CD4-positive, CD25-positive, alpha-beta regulatory T cell (primary cell): ENCODE data around the gene KRTAP1-1. TPM values are rescaled to one million over a fixed set of nuclear protein-coding genes. Genes with fewer than 3 reads are reported as not detected.
"Not testable (repeated sequence)": the region's sequence is repeated elsewhere in the genome, so short reads cannot be mapped to it uniquely, and the experiment has no call there.

Experiments used
- ATAC-seq, 2 donors: fragments of 150-1000 bp; cut with Tn5 transposase; one replicate each; pipeline ENCODE4 v1.10.0; 2021; ENCODE audit warnings: low read depth in 2 of 2, moderate number of reproducible peaks in 2 of 2, moderate library complexity in 1 of 2
- DNase-seq, 3 donors: peaks; one replicate each; pipeline versions ENCODE4 v3.0.0 to v3.0.0-alpha.2; 2012 to 2022; ENCODE audit warnings: mixed read lengths in 1 of 3
- H3K27ac ChIP-seq: one replicate; pipeline ENCODE4 v1.7.0; 2013; ENCODE audit warnings: mild to moderate bottlenecking, low read length; ENCODE audit not compliant: insufficient read depth, poor library complexity, severe bottlenecking
- H3K27me3 ChIP-seq: one replicate; pipeline ENCODE4 v1.7.0; 2013; ENCODE audit warnings: low read length; ENCODE audit not compliant: control insufficient read depth, insufficient read depth
- H3K36me3 ChIP-seq: one replicate; pipeline ENCODE4 v1.7.0; 2013; ENCODE audit warnings: mild to moderate bottlenecking, low read length, moderate library complexity; ENCODE audit not compliant: control insufficient read depth, insufficient read depth
- H3K4me1 ChIP-seq: 2 replicates; pipeline ENCODE4 v1.7.0; 2013; ENCODE audit warnings: mild to moderate bottlenecking, low read length; ENCODE audit not compliant: insufficient read depth, control insufficient read depth, poor library complexity, severe bottlenecking
- H3K4me3 ChIP-seq: one replicate; pipeline ENCODE4 v1.7.0; 2013; ENCODE audit warnings: low read depth, mild to moderate bottlenecking, low read length, moderate library complexity
- H3K9me3 ChIP-seq, 2 experiments: 1 replicate in 1 of 2; 2 replicates in 1 of 2; pipeline ENCODE4 v1.7.0; 2013; ENCODE audit warnings: low read length in 2 of 2, mild to moderate bottlenecking in 1 of 2, moderate library complexity in 1 of 2; ENCODE audit not compliant: control insufficient read depth in 2 of 2
- H3K27ac Mint-ChIP-seq, 3 donors: one replicate each; pipeline ENCODE4 v1.8.0; 2020 to 2022; ENCODE audit warnings: mild to moderate bottlenecking in 3 of 3, mixed read lengths in 3 of 3, moderate library complexity in 2 of 3
- H3K27me3 Mint-ChIP-seq: one replicate; pipeline ENCODE4 v1.8.0; 2022; ENCODE audit warnings: mild to moderate bottlenecking, mixed read lengths
- H3K36me3 Mint-ChIP-seq: one replicate; pipeline ENCODE4 v1.8.0; 2020; ENCODE audit warnings: mixed read lengths
- H3K4me1 Mint-ChIP-seq, 4 donors: one replicate each; pipeline ENCODE4 v1.8.0; 2020 to 2022; ENCODE audit warnings: mixed read lengths in 4 of 4, mild to moderate bottlenecking in 1 of 4
- H3K4me3 Mint-ChIP-seq, 4 donors: one replicate each; pipeline ENCODE4 v1.8.0; 2020 to 2022; ENCODE audit warnings: mild to moderate bottlenecking in 4 of 4, mixed read lengths in 4 of 4, moderate library complexity in 3 of 4
- H3K9me3 Mint-ChIP-seq, 7 donors: one replicate each; pipeline ENCODE4 v1.8.0; 2020 to 2022; ENCODE audit warnings: mixed read lengths in 7 of 7, mild to moderate bottlenecking in 3 of 7, moderate library complexity in 2 of 7
- polyA plus RNA-seq, 4 donors: library from polyadenylated mRNA; unstranded; fragments of 300-500 nt; fragmentation: Illumina TruSeq; gene quantifications; one replicate each; pipeline ENCODE4 v1.2.3, GENCODE V29; 2021
- total RNA-seq: library from RNA; stranded (reverse); gene quantifications from one replicate; pipeline ENCODE4 v1.2.3, GENCODE V29; 2022

Gene KRTAP1-1
- total and polyA plus RNA-seq, 5 donors from 2014 or later = not detected

- DNase-seq = no peak
- H3K27me3 Mint-ChIP-seq = peaks cover 26% of the 10 kb centered on the region
- Histone ChIP-seq H3K36me3 (no peaks in the 10 kb centered on the region), H3K9me3 (peaks cover 0 to 3% of the 10 kb centered on the region in 2 experiments), H3K4me1 (no peaks in the 10 kb centered on the region), H3K27me3 (peaks cover 6% of the 10 kb centered on the region), H3K27ac (no peak overlapping the region), H3K4me3 (no peak overlapping the region)
- no peak overlapping the region for H3K27ac Mint-ChIP-seq
- ATAC-seq = no peak
- H3K4me3 Mint-ChIP-seq = no peak overlapping the region
- no peaks in the 10 kb centered on the region for H3K36me3 Mint-ChIP-seq
- no peaks in the 10 kb centered on the region for H3K4me1 Mint-ChIP-seq
- peaks cover 0 to 7% (median 2%) of the 10 kb centered on the region in 7 donors for H3K9me3 Mint-ChIP-seq
Measured at GRCh38 chr17:41054025-41054424, 12.8 kb upstream of the KRTAP1-1 start.

- H3K4me1 ChIP-seq = no peaks in the 10 kb centered on the region
- H3K27ac Mint-ChIP-seq = no peak overlapping the region
- H3K27me3 ChIP-seq = peaks cover 8% of the 10 kb centered on the region
- no peak overlapping the region for H3K27ac ChIP-seq
- H3K4me3 ChIP-seq = no peak overlapping the region
- H3K36me3 ChIP-seq = no peaks in the 10 kb centered on the region
- H3K9me3 ChIP-seq = peaks cover 0 to 2% of the 10 kb centered on the region in 2 experiments
- no peaks in the 10 kb centered on the region for H3K36me3 Mint-ChIP-seq
- no peak overlapping the region for H3K4me3 Mint-ChIP-seq
- no peak for ATAC-seq
- no peaks in the 10 kb centered on the region for H3K4me1 Mint-ChIP-seq
- H3K9me3 Mint-ChIP-seq = peaks cover 0 to 5% (median under 1%) of the 10 kb centered on the region in 7 donors
- peaks cover 27% of the 10 kb centered on the region for H3K27me3 Mint-ChIP-seq
- no peak for DNase-seq
Measured at GRCh38 chr17:41052566-41052965, 11.3 kb upstream of the KRTAP1-1 start.

GRCh38 chr17:41049110-41049509, 7.9 kb upstream of the KRTAP1-1 start:
- H3K9me3 ChIP-seq = no peaks in the 10 kb centered on the region
- peaks cover 6% of the 10 kb centered on the region for H3K27me3 ChIP-seq
- H3K36me3 Mint-ChIP-seq = no peaks in the 10 kb centered on the region
- peaks cover 0 to 2% (median 0%) of the 10 kb centered on the region in 7 donors for H3K9me3 Mint-ChIP-seq
- H3K4me3 Mint-ChIP-seq = no peak overlapping the region
- H3K27ac ChIP-seq = no peak overlapping the region
- H3K36me3 ChIP-seq = no peaks in the 10 kb centered on the region
- H3K27me3 Mint-ChIP-seq = peaks cover 32% of the 10 kb centered on the region
- H3K4me3 ChIP-seq = no peak overlapping the region
- H3K4me1 ChIP-seq = no peaks in the 10 kb centered on the region
- no peaks in the 10 kb centered on the region for H3K4me1 Mint-ChIP-seq
- DNase-seq (no peak), ATAC-seq (no peak)
- no peak overlapping the region for H3K27ac Mint-ChIP-seq

GRCh38 chr17:41048441-41048840, 7.2 kb upstream of the KRTAP1-1 start:
- Mint-ChIP-seq H3K9me3 (peaks cover 0 to 4% (median 3%) of the 10 kb centered on the region in 7 donors), H3K27ac (no peak overlapping the region), H3K36me3 (no peaks in the 10 kb centered on the region), H3K4me1 (no peaks in the 10 kb centered on the region), H3K4me3 (no peak overlapping the region), H3K27me3 (peaks cover 37% of the 10 kb centered on the region)
- Histone ChIP-seq H3K27ac (no peak overlapping the region), H3K27me3 (peaks cover 9% of the 10 kb centered on the region), H3K9me3 (peaks cover 0 to 5% of the 10 kb centered on the region in 2 experiments), H3K36me3 (no peaks in the 10 kb centered on the region), H3K4me1 (no peaks in the 10 kb centered on the region), H3K4me3 (no peak overlapping the region)
- DNase-seq (no peak), ATAC-seq (no peak)

- H3K27ac ChIP-seq, H3K4me1 ChIP-seq, ATAC-seq, H3K36me3 Mint-ChIP-seq, H3K4me3 Mint-ChIP-seq, H3K9me3 ChIP-seq, H3K4me3 ChIP-seq, H3K4me1 Mint-ChIP-seq, H3K9me3 Mint-ChIP-seq, H3K27ac Mint-ChIP-seq, H3K36me3 ChIP-seq, DNase-seq: not testable (repeated sequence)
- peaks cover 11% of the 10 kb centered on the region for H3K27me3 ChIP-seq
- H3K27me3 Mint-ChIP-seq = peaks cover 45% of the 10 kb centered on the region
Measured at GRCh38 chr17:41046735-41047465, 5.7 kb upstream of the KRTAP1-1 start, which contains the start of gene KRTAP2-1. KRTAP2-1 (minus strand) TSS chr17:41047316; CDS start chr17:41047267, 49 bp downstream.

- Mint-ChIP-seq H3K36me3 (no peaks in the 10 kb centered on the region), H3K27me3 (peaks cover 43% of the 10 kb centered on the region), H3K9me3 (peaks cover 0 to 6% (median 4%) of the 10 kb centered on the region in 7 donors), H3K4me1 (no peaks in the 10 kb centered on the region), H3K27ac (no peak overlapping the region), H3K4me3 (no peak overlapping the region)
- H3K9me3 ChIP-seq = peaks cover 5 to 9% of the 10 kb centered on the region in 2 experiments
- no peak for DNase-seq
- H3K27ac ChIP-seq = no peak overlapping the region
- no peaks in the 10 kb centered on the region for H3K36me3 ChIP-seq
- no peaks in the 10 kb centered on the region for H3K4me1 ChIP-seq
- no peak for ATAC-seq
- H3K4me3 ChIP-seq = no peak overlapping the region
- peaks cover 10% of the 10 kb centered on the region for H3K27me3 ChIP-seq
Measured at GRCh38 chr17:41042953-41043352, 1.7 kb upstream of the KRTAP1-1 start.

GRCh38 chr17:41037853-41038350, 3.3 kb downstream of the KRTAP1-1 start:
- no peak for DNase-seq
- Histone ChIP-seq H3K4me1 (no peaks in the 10 kb centered on the region), H3K36me3 (no peaks in the 10 kb centered on the region), H3K27me3 (peaks cover 7% of the 10 kb centered on the region), H3K9me3 (peaks cover 0 to 2% of the 10 kb centered on the region in 2 experiments), H3K27ac (no peak overlapping the region), H3K4me3 (no peak overlapping the region)
- ATAC-seq = no peak
- peaks cover 0 to 1% (median 0%) of the 10 kb centered on the region in 7 donors for H3K9me3 Mint-ChIP-seq
- no peak overlapping the region for H3K4me3 Mint-ChIP-seq
- H3K36me3 Mint-ChIP-seq = no peaks in the 10 kb centered on the region
- H3K4me1 Mint-ChIP-seq = no peaks in the 10 kb centered on the region
- H3K27me3 Mint-ChIP-seq = peaks cover 29% of the 10 kb centered on the region
- H3K27ac Mint-ChIP-seq = no peak overlapping the region
